Islet precursor cell (in vitro differentiated cells): ENCODE measurements around the gene ACER3.
A peak's percentile ranks its signal among the peaks of the same experiment; 100 is the strongest.
"Not testable (repeated sequence)": the region's sequence is repeated elsewhere in the genome, so short reads cannot be mapped to it uniquely, and the experiment has no call there.

Source experiments
- DNase-seq: peaks from one replicate; pipeline ENCODE4 v3.0.0-alpha.2; 2018

The ACER3 gene

GRCh38 chr11:76880314-76880713 is 19.6 kb downstream of the ACER3 start:
- DNase-seq: no peak

- no peak for DNase-seq
These were observed 20.2 kb downstream of the ACER3 start for GRCh38 chr11:76880956-76881355.

- DNase-seq: no peak
These were observed 24.8 kb downstream of the ACER3 start for GRCh38 chr11:76885390-76886097.

GRCh38 chr11:76888989-76889388 is 28.3 kb downstream of the ACER3 start:
- no peak for DNase-seq

- no peak for DNase-seq
These were observed 28.8 kb downstream of the ACER3 start for GRCh38 chr11:76889411-76889975.

GRCh38 chr11:76890329-76890728 is 29.6 kb downstream of the ACER3 start:
- no peak for DNase-seq

GRCh38 chr11:76891285-76891684 is 30.6 kb downstream of the ACER3 start:
- no peak for DNase-seq

- DNase-seq: no peak
These were observed 31.1 kb downstream of the ACER3 start for GRCh38 chr11:76891793-76892192.

- DNase-seq: no peak
These were observed 31.6 kb downstream of the ACER3 start for GRCh38 chr11:76892306-76892705.

GRCh38 chr11:76897233-76897632 is 36.5 kb downstream of the ACER3 start:
- DNase-seq: no peak

GRCh38 chr11:76901144-76901543 is 40.4 kb downstream of the ACER3 start:
- DNase-seq: no peak

GRCh38 chr11:76901622-76902021 is 40.9 kb downstream of the ACER3 start:
- DNase-seq: not testable (repeated sequence)

GRCh38 chr11:76902121-76903014 is 41.6 kb downstream of the ACER3 start:
- DNase-seq: no peak

GRCh38 chr11:76903325-76903724 is 42.6 kb downstream of the ACER3 start:
- DNase-seq: peak; percentile 70

- DNase-seq: no peak
These were observed 50.1 kb downstream of the ACER3 start for GRCh38 chr11:76910620-76911414.

- no peak for DNase-seq
These were observed 50.7 kb downstream of the ACER3 start for GRCh38 chr11:76911415-76911808.

- DNase-seq: no peak
These were observed 56.0 kb downstream of the ACER3 start for GRCh38 chr11:76916712-76917111.

GRCh38 chr11:76918941-76919386 is 58.2 kb downstream of the ACER3 start:
- DNase-seq: no peak

- DNase-seq: no peak
These were observed 58.7 kb downstream of the ACER3 start for GRCh38 chr11:76919467-76919866.

GRCh38 chr11:76919887-76920746 is 59.4 kb downstream of the ACER3 start:
- DNase-seq: peak; percentile 84

GRCh38 chr11:76927160-76927559 is 66.4 kb downstream of the ACER3 start:
- DNase-seq: no peak

- no peak for DNase-seq
These were observed 74.3 kb downstream of the ACER3 start for GRCh38 chr11:76935042-76935441.
